Gastrocnemius medialis (tissue), 4 donors: ENCODE measurements around the gene APOBEC4.

Experiments used
- POLR2A ChIP-seq, 2 donors: fragments of 450-650 bp; IDR thresholded peaks; one replicate each; pipeline ENCODE4 v1.6.1; 2017; ENCODE audit warnings: antibody characterized with exemption in 2 of 2, mild to moderate bottlenecking in 2 of 2, moderate library complexity in 2 of 2
- TF ChIP-seq, protein P1 (sequence below), 5 experiments: fragments of 450-650 bp in 3 of 5; fragments of 200-600 bp in 2 of 5; sonication (generic) in 2 of 5; IDR thresholded peaks in 4 of 5; conservative IDR thresholded peaks in 1 of 5; 1 replicate in 4 of 5; 2 replicates in 1 of 5; pipeline ENCODE4 v1.5.1; 2016 to 2019; ENCODE audit warnings: antibody characterized with exemption in 5 of 5, mild to moderate bottlenecking in 3 of 5, moderate library complexity in 3 of 5

DNA sequence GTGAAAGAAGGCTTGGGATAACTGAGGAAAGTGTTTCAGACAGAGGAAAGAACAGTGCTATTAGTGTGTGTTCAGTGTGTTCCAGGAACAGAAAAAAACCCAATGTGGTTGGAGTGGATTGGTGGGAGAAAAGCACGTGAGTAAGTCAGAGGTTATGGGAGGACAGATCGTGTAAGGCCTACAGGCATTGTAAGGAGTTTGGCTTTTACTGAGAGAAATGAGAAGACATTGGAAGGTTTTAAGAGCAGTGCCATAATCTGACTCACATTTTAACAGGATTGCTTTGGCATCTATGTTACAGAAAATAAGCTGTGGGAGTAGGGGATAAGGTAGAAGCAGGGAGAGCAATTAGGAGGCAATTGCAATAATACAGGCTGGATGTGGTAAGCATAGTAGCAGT is 22.4 kb downstream of the APOBEC4 start:
- TF ChIP-seq, protein P1, sequence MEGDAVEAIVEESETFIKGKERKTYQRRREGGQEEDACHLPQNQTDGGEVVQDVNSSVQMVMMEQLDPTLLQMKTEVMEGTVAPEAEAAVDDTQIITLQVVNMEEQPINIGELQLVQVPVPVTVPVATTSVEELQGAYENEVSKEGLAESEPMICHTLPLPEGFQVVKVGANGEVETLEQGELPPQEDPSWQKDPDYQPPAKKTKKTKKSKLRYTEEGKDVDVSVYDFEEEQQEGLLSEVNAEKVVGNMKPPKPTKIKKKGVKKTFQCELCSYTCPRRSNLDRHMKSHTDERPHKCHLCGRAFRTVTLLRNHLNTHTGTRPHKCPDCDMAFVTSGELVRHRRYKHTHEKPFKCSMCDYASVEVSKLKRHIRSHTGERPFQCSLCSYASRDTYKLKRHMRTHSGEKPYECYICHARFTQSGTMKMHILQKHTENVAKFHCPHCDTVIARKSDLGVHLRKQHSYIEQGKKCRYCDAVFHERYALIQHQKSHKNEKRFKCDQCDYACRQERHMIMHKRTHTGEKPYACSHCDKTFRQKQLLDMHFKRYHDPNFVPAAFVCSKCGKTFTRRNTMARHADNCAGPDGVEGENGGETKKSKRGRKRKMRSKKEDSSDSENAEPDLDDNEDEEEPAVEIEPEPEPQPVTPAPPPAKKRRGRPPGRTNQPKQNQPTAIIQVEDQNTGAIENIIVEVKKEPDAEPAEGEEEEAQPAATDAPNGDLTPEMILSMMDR (IDR thresholded peaks at IDR 0.05 in 4 of 5, conservative IDR thresholded peaks at IDR 0.05 in 1 of 5): no peak
- no peak for TF ChIP-seq POLR2A (IDR thresholded peaks at IDR 0.05)
